ENCODE results near the gene CPNE8.

Gene CPNE8

DNA sequence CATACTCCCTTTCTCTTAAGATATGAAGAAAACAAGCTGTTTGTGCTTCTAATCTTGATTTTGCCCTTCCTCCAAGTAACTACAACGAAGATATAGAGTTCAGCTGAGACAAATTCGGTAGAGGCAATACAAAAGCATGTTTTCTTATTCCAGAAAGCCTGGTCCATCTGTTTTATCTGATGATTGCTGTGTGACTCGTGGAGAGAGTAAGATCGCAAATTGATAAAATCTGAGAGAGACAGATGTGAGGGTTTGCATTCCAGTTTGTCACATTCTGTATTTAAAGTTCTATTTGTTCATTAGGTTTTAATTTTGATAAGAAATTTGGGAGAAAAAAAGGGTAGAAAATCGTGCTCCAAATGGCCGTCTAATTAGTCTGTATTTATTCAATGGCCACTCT lies 192.1 kb downstream of the CPNE8 start:
- DNase-seq, result no peak

DNA sequence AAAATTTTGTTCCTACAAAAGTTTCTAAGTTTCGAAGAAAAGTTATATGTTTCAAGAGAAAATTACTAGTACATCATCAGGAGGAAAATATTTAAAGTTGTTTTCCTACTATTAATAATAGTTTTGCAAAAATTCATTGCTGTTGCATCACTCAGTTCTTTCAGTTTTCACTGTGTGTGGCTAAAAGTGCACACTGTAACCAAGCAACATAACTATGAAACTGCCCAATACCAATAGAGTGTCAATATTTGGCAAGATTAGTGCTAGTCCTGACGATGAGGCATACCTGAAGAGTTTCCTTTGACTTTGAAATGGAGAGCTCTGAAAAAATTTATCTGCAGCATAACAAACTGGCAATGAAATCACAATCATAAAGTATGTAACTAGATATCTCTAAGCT lies 194.3 kb downstream of the CPNE8 start:
- DNase-seq, result no peak

DNA sequence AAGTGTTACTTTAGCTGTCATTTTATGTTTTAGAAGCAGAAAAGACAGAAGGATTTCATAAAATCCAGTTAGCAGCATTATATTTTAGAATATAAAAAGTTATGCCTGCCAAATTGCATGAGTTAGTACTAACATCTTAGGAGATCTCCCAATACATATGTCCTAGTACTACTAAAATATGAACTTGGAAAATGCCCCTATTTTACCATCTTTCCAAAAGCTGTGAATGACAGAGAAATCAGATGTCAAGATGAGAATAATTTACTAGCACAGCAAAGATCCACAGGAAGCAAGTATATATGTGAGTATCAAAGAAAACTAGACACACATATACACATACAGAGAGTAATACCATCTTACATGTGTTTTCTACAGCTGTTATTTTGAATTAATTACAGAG lies 196.9 kb downstream of the CPNE8 start:
- DNase-seq, result no peak

DNA sequence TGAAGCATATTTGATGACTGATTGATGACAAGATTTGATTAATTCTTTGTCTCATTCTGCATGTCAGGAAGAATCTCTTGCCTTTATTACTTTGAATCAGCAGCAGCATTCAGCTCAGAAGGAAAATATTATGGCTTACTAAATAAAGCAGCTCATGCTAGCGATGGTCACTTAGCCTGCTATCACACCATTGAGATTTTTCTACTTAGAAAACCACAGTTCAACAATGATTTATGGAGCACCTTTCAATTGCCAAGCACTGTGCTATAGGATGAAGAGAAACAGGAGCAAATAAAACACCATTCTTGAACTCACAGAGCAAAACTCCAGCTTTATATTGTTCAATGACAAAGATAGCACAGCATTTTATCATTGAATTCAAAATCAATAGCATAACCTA lies 197.7 kb downstream of the CPNE8 start:
- no peak for DNase-seq

DNA sequence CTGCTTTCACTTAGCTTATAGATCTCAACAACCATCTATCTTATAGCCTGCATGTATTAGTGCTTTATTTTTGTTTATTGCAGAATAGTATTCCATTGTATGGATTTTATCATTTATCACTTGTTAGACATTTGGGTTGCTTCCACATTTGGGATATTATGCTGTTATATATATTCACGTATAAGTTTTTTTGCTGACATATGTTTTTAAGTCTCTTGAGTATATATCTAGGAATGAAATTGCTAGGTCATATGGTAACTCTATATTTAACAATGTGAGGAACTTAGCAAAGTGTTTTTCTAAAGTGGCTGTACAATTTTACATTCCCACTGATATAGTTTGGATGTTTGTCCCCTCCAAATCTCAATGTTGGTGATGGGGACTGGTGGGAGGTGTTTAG lies 208.1 kb downstream of the CPNE8 start:
- DNase-seq, result no peak

DNA sequence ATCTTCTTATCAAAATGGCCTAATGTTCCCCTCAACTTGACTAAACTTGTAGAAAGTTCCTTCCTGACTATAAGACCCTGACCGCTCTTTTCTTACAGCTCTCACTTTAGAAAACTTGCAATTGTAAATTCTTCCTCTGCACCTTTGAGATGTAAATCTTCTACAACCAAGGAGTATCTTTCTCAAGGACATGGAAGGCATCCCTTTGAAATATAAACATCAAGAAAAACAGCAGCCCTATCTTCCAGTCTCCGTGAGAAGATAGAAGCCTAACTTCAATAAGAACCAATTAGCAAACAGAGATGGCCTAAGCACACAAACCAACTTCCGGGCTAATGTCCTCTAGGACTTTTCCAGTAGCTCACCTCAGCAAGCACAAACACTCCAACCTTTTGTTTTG lies 210.3 kb downstream of the CPNE8 start:
- no peak for DNase-seq

DNA sequence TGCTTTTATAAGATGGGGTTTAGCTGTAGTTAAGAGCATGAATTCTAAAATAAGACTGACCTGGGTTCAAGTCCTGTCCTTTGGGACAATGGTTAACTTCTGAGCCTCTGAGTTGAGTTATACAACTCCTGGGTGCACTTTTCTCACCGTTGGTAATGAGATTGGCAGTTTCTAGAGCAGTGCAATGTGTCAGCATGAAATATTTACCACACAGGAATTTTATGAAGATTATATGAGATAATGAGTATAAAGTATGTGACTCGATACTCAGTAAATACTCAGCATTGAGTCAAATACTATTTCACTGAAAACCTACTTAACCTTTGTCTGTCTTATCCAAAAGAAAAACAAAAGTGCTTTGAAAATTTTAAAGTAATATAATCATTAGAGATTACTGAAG lies 214.2 kb downstream of the CPNE8 start:
- DNase-seq, result no peak

DNA sequence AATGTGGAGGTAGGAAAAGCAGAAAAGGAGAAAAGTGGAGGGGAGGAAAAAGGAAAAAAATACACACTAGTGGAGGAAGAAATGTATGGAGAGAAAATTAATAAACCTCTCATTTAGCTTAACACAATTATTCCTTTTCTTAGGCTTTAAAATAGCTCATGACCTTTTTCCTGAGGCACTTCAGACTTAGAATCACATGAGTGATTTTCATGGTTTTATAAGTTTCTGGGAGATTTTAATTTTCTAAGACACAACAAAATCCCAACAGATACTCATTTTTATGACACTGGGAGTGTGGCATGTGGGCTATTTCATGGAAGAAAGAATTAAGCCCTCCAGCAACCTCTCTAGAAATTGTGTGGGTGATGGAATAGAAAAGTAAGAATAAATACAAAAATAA lies 214.7 kb downstream of the CPNE8 start:
- DNase-seq, result no peak

DNA sequence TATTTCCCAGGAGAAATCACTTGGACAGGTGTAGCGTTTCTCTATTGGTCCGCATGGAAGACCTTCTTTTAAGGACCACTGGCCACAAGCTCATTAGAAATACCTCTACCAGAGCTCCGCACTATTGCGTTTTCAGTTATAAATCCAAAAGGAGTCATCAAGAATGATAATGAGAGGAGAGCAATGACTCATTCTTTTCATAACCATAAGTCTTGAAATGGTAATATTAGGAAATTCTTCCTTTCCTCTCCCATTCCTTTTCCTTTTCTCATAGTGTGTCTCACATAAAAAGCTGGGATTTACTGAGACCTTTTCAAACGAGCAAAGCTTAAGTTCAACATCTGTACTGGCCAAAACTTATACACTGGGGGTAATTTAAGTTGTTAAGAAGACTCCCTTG lies 215.7 kb downstream of the CPNE8 start:
- no peak for DNase-seq

DNA sequence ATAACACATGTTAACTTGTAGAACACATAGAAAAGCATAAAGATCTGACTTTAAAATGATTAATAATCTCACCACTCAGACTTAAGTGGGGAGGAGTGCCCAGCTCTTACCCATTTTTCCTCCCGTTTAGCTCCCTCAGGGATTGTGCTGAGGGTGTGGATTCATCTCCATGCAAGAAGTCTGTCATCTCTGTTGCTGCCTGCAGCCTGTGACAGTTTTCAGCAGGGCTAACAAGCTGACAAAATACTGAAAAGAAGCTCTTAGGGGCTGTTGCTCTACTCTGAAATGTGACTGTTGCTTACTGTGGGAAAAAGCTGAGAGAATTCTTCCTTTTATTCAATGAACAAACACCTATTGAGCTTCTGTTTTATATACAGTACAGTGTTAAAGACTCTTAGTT lies 216.2 kb downstream of the CPNE8 start:
- no peak for DNase-seq

DNA sequence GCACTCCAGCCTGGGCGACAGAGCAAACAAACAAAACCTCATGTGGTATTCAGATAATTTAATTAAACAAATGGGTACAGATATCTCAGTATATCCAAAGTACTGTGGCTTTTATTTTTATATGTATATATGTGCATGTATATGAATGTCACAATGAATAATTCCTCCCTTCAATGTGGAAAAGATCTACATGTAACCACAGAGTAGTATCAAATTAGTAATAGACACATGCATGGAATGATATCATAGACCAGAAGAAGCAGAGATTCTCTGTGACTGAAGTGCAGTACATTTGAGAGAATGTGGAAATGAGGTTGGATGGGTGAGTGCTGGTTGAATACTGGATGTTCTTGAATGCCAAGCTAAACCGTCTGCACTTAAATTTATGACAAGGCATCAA lies 222.9 kb downstream of the CPNE8 start:
- no peak for DNase-seq

DNA sequence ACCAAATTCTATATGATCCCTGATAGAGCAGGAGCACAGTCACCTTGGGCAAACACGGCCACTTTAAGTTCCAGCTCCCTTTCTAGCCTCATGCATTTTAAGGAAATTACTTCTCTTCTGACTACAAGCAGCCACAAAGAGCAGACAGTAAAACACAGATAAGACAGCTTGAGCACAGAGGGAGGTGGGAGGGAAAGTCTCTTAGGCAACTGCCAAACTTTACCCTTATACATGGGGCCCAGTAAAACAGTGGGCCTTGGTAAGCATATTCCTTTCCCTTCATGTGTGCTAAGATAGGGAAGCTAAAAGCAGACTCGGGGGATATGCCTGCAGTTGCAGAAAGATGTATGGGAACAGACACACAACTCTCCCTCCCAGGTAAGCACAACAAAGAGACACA lies 235.9 kb downstream of the CPNE8 start:
- no peak for DNase-seq

DNA sequence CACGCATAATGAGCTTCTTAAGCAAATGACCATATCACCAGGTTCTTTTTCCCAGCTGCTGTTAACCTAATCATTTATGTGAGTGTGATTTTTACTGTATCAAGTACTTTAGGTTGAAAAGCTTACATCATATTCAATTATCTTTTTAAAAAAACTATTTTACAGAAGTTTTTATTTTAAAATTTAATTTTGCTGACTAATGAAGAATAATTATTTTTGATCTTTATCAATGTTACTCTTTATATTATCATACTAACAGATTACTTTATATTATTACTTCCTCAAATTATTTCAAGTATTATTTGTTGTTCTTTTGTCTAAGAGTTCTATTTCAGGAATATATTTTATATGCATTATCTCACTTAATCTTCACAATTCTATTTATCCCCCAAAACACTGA lies 236.3 kb downstream of the CPNE8 start:
- DNase-seq, result no peak

DNA sequence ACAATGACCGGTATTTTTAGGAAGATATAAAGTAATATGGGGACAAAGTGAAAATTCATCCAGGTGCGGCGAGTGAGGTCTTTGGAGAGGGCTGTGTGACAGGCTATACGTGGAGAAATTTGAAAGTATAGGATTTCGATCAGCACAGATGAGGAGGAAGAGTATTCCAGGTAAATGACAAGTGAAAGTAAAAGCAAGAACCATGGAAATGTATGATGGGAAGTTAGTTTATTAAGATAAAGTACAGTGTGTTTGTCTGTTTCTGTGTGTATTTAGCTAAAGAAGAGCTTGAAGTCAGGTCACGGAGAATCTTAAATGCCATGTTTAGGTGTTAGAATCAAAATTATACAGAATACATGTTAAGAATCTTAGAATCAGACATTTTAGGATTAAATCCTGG lies 239.0 kb downstream of the CPNE8 start:
- no peak for DNase-seq

DNA sequence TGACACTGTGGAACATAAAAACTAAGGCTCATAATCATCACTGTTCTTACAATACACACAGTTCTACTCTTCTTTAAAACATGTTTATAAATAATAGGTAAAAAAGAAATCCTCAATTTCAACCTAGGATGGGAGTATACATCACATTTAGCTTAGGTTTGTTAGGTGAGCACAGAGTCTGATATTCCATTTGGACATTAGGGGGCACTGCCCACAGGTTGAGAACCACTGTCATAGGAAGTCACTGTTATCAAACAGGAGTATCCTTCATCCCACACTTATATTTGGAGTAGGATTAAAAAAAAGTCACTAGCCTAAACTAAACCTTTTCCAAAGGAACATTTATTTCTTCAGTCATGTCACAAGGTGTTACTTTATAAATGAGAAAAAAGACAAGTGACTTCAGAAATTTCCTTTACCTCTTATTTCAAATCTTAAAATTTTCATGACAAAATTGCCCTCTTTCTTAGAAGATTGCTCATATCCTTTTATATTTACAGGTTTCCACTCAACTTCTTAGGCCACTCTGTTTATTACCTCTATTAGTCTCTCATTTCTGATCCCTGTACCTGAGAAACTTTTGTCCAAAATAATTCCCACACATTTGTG lies 240.6 kb downstream of the CPNE8 start:
- DNase-seq, result no peak

DNA sequence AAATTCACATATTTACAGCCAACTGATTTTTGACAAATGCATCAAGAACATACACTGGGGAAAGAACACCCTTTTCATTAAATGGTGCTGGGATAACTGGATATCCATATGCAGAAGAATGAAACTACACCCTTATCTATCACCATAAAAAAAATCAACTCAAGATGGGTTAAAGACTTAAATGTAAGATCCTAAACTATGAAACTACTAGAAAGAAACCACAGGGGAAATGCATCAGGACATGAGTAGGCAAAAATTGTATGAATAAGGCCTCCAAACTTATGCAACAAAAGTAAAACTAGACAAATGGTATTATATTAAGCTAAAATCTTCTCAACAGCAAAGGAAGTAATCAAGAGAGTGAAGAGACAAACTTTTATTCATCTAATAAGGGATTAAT lies 242.6 kb downstream of the CPNE8 start:
- DNase-seq, result no peak

DNA sequence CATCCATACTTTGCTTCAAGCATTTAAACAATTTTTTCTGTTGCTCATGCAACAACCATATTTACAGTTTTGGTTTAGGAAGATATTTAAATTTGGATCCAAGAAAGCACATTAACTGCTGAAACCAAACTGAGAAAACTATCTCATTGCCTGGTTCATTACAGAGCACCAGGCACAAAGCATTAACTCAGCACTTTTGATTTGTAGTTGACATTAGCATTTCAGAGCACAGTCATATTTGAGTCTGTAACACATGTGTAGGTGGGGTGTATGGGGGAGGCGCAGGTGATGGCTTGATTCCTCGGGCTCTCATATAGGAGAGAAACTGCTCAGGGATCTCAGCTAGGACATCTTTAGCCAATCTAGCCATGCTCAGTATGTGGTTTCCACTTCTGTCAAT lies 251.7 kb downstream of the CPNE8 start:
- no peak for DNase-seq

DNA sequence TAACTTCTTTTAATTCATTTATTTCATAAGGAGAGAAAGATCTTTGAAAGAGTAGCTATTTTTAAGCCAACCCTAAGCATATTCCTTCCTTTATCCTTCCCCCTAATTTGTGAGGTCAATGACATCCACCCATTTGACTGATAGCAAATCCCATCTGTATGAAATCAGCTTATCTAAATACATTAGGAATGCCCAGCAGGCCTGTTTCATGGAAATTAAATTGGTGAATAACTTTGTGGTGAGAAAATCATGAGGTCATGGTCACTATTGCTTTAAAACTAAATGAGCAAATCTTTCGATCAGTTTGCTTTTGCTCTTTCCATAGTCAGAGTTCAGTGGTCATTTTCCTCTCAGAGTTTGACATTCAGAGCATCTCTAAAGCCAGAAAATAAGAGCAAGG lies 256.6 kb downstream of the CPNE8 start:
- DNase-seq, result no peak

DNA sequence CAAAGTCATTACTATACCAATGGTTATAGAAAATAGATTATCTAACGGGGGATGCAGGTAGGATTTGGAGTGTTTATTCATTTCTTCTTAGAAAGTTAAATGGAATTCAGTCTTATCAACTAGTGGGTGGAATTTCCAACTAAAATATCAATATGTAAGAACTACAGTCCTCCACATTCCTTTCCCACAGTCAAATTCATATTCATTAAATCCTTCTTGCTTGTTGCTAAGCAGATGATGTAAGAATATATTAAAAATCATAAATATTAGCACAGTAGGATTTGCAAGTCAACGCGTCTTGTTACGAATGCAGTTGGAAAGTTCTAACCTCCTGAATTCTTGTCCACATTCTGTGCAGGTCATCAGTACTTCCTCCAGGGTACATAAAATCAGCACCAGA lies 259.2 kb downstream of the CPNE8 start:
- DNase-seq, result no peak

DNA sequence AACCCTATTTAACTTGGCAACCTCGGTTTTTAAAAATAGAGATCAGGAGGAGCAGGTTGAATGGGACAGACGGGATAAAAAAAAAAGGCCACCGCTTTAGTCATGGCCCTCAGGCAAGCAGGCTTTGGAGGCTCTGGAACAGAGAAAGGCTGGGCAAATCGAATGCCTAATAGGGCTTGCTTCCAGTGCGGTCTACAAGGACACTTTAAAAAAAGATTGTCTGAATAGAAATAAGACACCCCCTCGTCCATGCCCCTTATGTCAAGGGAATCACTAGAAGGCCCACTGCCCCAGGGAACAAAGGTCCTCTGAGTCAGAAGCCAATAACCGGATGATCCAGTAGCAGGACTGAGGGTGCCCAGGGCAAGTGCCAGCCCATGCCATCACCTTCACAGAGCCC lies 265.8 kb downstream of the CPNE8 start:
- DNase-seq, result no peak

DNA sequence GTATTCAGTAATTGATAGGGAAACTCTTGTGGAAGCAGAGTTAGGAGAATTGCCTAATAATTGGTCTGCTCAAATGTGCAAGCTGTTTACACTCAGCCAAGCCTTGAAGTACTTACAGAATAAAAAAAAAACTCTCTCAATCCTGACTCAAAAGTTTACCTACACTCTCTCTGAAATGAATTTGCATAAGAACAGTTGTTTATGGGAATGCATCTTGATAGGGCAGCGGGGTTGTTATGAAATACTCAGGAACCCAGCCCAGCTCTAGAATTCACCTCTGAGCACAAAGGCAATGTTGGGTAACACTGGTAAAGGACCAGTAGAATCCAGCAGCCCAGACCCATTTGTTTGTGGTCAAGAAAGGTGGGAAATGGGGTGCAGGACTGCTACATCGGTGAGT lies 267.0 kb downstream of the CPNE8 start:
- no peak for DNase-seq

DNA sequence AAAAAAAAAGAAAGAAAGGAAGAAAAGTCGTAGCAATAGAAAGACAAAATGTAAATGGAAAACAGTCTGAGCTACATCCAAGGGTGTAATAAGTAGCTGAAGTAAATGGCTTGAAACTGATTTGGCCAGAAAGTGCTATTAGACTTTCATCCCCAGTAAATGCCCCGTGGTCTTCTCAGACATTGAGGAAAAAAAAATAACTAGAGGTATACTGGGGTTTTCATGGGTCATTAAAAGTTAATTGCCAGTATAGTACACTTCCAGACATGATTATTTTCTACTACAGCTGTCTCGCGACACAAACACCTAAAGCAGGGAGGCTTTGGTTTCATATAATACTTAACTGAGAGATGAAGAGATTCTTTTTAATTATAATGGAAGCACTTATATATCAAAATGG lies 271.9 kb downstream of the CPNE8 start:
- DNase-seq, result no peak

DNA sequence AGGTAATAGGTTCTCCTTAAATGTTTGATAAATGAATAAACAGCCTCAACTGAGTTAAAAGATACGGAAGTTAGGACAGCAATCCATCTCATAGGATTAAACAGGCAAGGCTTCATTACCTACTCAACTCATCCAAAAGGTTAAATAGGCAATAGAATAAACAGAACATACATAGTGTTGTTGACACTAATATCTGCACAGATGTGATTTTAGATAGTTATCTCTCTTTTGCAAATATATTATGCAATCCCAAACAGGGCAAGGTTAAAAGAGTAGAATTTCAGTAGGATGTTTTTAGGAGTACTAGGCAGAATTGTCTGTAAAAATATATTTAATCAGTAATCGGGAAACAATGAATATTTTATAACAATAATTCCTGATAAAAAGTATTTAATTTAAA lies 276.3 kb downstream of the CPNE8 start:
- DNase-seq, result no peak

DNA sequence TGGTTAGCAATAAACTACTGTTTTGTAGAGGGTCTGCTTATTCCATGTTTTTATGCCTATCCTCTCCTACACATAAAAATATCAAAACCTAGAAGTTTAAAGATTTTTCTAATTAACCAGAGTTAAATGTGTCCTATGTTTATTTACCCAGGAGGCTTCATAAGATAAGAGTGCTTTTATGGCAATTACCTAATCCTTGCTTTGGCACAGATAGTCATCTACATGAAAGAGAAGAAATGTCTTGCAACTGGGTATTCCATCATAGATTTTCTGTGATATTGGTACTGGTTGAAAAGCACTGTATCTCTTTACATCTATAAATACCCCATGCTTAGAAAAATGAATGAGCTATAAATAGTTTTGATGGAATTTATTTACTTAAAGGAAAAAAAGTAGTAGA lies 277.1 kb downstream of the CPNE8 start:
- no peak for DNase-seq

DNA sequence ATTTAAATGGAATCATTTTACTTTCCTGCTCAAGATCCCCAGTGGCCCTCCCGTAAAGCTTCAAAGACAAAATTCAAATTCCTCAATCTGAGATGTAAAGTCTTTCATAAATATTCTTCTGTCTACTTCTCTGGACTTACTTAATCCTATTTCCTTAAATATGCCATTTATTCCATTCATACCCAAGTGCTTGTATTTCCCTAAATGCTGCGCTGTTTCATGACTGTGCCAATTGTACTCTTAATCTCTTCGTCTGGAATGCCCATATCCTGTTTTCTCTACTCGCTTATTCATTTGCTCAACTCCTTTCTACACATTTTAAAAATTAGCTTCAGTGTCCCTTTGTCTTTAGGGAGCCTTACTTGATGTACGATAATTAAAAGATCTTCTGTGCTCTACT lies 280.1 kb downstream of the CPNE8 start:
- DNase-seq, result no peak

DNA sequence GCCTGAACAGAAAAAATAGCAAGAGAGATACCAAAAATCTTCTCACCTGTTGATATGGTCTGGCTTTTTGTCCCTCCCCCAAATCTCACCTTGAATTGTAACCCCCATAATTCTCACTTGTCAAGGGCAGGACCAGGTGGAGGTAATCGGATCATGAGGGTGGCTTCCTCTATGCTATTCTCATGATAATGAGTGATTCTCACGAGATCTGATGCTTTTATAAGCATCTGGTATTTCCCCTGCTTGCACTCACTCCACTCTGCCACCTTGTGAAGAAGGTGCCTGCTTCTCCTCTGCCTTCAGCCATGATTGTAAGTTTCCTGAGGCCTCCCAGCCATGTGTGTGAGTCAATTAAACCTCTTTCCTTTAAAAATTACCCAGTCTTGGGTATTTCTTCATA lies 291.2 kb downstream of the CPNE8 start:
- DNase-seq, result no peak

Data from activated naive CD4-positive, alpha-beta T cell treated with anti-CD3 and anti-CD28 coated beads, Interleukin-2, amount 50 U/mL, for 16 hours (primary cell).